Measurements from ENCODE around the gene BARHL1. TPM values are rescaled to one million over a fixed set of nuclear protein-coding genes. Genes with fewer than 3 reads are reported as not detected.

Gene BARHL1
- total RNA-seq, 1 donor from 2014 or later, result not detected

DNA sequence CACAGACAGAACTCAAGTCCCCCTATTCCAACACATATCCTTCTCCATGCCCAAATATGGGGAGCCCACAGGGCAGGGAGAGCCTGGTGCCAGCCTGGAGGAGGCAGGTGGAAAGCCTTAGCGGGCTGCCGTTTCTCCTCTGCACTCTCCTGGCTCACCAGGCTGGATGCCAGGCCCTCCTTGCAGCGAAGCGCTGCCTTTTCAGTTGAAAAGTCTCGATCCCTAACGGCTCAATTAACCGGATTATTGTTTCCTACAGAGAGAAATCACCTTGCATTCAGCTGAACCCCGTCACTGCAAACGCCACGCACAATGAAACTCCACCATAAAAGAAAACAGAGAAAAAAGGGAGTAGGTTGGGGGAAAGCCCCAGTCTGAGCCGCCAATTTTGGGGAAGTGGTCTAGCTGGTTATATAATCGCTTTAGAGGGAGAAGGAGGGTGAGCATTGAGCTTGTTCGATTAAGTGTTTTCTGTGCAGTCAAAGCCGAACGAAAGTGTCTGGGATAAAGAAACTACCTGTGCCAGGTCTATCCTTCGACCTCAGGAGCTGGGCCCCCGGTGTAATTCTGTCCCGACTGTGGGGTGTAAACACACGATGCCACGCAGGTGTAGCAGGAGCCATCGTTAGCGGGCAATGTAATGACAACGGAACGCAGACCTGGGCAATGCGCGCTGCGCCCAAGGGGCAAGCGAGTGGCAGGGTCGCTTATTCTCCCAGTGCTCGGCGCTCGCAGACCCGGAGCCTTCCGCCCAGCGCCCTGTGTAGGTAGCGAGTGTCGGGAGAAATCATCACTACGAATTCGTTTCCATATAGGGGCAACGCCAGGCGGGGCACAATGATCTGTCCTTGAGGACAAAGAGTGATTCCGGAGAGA is 3.8 kb downstream of the BARHL1 start:
- intact Hi-C loops (cut with micrococcal nuclease), result no loop called here

- intact Hi-C loops (cut with micrococcal nuclease), result no loop called here
Measured at GRCh38 chr9:132586830-132587591, 4.6 kb downstream of the BARHL1 start.

DNA sequence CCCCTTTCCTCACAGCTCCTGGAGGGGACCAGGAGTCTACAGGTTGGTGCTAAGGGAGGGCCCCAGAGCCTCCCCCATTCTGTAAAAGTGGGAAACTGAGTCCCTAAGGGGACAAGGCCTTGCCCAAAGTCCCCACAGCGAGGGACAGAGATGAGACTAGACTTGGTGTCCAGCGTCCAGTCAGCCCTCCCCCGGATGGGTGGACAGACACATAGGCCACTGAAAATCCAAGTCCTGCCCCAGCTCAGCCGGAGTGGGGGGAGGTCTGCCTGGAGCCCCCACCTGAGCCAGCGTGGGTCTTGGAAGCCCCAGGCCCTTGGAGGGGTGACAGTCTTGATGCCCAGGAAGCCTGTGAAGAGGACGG is 5.2 kb downstream of the BARHL1 start:
- intact Hi-C loops (cut with micrococcal nuclease), result no loop called here

- intact Hi-C loops (cut with micrococcal nuclease), result no loop called here
Measured at GRCh38 chr9:132588098-132588497, 5.7 kb downstream of the BARHL1 start.

DNA sequence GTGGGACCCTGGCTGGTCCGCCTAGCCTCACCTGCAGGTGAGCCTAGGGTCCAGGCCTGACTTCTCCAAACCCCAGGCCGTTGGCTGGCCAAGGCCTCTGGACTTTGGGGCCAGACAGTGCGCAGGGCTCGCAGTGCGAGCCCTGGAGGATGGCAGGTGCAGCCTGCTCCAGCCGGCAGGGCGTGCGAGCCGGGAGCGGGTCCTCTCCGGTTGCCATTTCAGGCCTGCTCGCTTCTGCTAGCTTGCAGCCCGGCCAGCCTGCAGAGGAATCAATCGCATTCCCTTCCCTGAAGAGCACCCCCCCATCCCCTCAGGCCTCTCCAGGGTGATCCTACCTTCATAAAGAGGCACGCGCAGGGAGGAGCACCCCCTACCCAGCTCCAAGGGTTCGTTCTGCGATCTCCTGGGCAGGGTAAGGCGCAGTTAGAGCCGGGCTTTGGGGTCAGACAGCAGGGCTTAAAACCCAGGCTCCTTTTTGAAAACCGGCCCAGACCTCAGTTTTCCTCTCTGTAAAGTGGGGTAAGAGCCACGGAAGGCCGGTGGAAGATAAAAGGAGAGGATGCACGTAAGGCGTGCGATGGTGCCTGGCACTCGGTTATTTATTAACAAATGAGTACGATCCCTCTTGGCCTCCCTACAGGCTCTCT is 6.2 kb downstream of the BARHL1 start:
- intact Hi-C loops (cut with micrococcal nuclease), result no loop called here

GRCh38 chr9:132589148-132590036 is 7.0 kb downstream of the BARHL1 start:
- intact Hi-C loops (cut with micrococcal nuclease), result no loop called here

DNA sequence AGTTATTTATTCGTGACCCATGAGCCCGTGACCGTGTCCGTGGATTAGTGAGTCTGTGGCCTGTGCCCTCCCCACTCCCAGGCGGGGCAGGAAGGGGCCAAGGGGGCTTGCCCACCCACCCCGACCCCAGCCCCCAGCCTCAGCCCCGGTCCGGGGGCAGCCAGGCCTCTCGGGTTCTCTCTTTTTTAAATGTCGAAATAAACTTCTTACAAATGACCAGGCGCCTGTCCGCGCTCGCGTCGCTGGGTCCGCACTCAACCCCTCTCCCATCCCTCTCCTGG is 7.6 kb downstream of the BARHL1 start:
- intact Hi-C loops (cut with micrococcal nuclease), result no loop called here

DNA sequence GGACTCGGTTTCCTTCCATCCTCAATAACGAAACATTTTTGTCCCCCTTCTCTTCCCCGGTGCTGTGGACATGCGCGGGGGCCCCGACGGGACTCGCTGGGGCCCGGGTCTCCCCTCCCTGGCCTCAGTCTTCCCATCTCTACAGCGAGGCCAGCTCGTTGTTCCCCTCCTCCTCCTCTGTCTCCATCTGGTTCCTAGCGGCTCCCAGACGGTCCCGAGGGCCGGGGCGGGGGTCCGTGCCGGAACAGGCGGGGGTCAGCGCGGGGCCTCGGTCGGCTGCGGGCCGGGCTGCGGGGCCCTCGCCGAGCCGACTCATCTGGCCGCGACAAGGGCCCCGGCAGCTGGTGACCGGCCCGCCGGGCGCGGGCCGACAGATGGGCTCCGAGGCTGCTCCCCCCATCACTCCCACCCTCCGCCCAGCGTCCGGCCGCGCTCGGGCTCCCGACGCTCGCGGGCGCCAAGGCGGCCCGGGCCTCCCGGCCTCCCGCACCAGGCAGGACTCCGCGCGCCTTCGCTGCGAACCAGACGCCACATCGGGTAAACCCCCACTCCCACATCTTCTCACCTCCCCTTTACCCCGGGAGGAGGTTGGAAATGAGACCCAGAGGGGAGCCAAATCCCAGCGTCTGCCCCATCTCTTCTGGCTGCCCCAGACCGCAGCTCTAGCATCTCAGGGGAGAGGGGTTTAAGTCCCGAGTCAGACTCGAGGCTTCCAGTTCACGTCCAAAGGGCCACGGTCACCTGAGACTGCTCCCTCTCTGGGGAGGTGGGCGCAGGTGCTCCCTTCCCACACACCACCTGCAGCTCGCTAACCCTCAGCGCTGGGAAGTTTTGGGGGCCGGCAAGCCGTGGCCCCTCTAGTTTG is 8.1 kb downstream of the BARHL1 start:
- intact Hi-C loops (cut with micrococcal nuclease), result no loop called here

DNA sequence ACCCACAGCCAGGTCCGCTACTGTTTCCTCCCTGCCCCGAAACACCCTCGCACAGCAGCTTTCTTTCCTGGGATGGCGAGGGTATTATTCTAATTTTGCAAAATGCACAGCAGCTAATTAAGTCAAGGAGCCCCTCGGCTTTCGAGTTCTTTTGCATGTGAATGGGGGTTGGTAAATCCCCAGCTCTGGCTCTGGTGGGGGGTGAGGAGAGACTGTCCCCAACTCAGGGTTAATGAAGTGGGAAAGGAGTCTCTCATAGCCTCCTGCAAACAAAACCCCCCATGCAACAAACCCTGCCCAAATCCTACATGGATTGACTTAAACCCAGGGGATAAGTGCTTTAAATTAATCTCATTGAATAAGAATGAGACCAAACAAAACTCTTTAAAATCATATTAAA is 8.8 kb downstream of the BARHL1 start:
- intact Hi-C loops (cut with micrococcal nuclease), result no loop called here

GRCh38 chr9:132591751-132592314 is 9.4 kb downstream of the BARHL1 start:
- intact Hi-C loops (cut with micrococcal nuclease), result no loop called here

DNA sequence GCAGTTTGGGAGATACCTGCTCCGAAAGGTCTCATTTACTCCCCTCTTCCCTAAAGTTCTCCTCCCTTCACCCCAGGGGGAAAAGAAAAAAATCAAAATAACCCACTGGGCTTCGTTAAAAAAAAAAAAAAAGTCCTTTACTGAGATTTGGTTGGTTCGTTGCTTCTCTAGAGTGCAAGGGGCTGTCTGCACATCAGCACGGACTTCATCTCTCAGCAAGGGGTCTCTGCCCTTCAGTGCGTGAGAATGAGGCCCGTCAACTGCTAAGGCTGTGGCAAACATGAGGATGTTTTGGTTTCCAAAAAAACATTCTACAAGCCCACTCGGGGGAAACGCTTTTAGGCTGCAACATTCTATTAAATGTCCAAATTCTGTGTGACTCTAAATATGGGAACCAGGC is 10.0 kb downstream of the BARHL1 start:
- intact Hi-C loops (cut with micrococcal nuclease), result no loop called here

- intact Hi-C loops (cut with micrococcal nuclease), result no loop called here
Measured at GRCh38 chr9:132594412-132594811, 12.0 kb downstream of the BARHL1 start.

DNA sequence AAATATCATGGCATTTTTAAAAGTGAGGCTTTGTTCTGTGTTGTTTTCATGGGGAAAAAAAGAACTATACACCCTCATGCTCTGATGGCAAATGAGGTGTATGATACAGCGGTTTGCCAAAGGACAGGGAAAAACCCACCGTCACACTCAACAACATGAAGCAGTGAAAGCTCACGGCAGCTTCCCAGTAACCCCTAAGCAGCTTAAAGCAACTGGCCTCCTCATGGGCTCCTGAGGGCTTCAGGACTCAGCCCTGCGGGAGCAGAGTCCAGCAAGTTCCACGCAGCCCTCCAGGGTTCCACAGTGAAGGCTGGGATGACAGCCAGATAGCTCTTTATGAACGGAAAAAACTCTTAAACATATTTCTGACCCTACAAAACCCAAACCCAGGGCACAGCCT is 12.9 kb downstream of the BARHL1 start:
- intact Hi-C loops (cut with micrococcal nuclease), result no loop called here

GRCh38 chr9:132596200-132596599 is 13.8 kb downstream of the BARHL1 start:
- intact Hi-C loops (cut with micrococcal nuclease), result no loop called here

DNA sequence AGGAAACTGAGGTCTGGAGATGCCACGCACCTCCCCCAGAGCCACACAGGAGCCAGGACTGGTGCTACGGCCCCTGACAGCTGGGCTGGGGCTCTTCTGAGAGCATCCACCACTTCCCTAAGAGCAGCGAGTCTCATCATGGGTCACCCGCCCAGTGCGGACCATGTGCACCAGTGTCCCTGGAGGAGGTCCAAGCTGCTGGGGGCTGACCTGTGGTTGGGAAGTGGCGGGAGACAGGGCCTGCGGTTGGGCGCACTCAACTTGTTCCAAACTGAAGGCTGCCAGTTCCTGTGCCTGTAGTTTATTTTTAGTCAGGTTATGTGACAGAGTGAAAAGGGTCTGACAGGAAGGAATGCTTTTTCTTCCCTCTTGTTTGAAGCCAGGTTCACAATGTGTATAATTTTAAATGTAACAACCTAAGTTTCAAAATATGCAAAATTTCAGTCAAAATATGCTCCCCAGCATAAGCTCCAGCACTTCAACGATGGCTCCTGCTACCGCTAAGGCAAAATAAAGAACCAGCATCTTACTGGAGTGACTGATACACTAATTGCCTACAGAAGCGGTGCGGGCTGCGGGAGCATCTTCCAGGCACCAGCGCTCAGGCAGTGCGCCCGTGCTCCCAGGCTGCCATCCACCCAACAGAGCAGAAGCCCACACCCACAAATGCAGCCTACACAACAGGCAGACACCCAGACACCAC is 14.8 kb downstream of the BARHL1 start:
- intact Hi-C loops (cut with micrococcal nuclease), result no loop called here

GRCh38 chr9:132600326-132600984 is 18.0 kb downstream of the BARHL1 start:
- intact Hi-C loops (cut with micrococcal nuclease), result no loop called here

DNA sequence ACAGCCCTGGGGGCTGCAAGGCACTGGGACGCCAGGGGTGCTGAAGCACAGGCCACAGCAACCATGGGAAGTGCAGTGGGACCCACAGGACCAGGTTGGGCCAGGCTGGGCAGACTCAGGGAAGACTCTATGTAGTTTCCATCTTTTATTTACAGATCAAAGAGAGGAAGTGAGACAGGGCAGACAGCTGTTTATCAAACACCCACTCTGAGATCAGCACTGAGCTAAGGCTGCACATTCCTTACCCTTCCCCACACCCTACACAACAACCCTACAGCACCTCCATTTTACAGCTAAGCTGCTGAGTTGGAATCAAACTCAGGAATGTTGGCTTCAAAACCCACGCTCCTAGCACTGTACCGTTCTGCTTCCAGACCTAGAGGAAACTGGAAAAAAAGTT is 19.8 kb downstream of the BARHL1 start:
- intact Hi-C loops (cut with micrococcal nuclease), result no loop called here

- intact Hi-C loops (cut with micrococcal nuclease), result no loop called here
Measured at GRCh38 chr9:132605387-132605786, 23.0 kb downstream of the BARHL1 start.

DNA sequence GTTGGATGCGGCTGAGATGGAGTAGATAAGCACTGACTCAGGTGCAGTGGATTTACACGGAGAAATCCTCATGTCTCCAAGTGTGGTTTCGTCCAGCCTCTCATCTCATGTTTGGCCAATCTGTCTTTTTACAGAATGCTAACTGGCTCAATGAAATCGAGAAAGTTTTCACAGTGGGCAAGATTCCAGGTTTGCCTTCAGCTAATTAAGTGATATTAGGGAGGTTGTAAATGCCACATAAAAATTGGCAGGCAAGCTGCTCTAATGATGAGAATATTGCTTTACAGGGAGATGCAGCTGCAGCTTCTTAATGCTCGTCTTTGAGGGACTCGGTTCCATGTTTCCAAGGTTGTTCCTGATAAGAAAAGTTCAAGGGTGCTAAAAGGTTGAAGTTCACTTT is 23.7 kb downstream of the BARHL1 start:
- intact Hi-C loops (cut with micrococcal nuclease), result no loop called here
